Testis (tissue), 3 donors: Measurements from ENCODE around the gene DHRS2. TPM values are rescaled to one million over a fixed set of nuclear protein-coding genes. Genes with fewer than 3 reads are reported as not detected.

Experiments used
- DNase-seq: peaks from one replicate; pipeline ENCODE4 v3.0.0-alpha.2; 2019
- H3K27ac ChIP-seq, 2 donors: fragments of 200-600 bp; sonication (generic); one replicate each; pipeline ENCODE4 v1.5.1; 2019
- H3K27me3 ChIP-seq: fragments of 200-600 bp; sonication (generic); one replicate; pipeline ENCODE4 v1.5.1; 2019
- H3K36me3 ChIP-seq: fragments of 200-600 bp; sonication (generic); one replicate; pipeline ENCODE4 v1.5.1; 2017; ENCODE audit warnings: low read depth; ENCODE audit errors: missing control alignments
- H3K4me1 ChIP-seq: fragments of 200-600 bp; sonication (generic); one replicate; pipeline ENCODE4 v1.5.1; 2019
- H3K4me3 ChIP-seq, 2 donors: fragments of 200-600 bp; sonication (generic); one replicate each; pipeline ENCODE4 v1.5.1; 2017 to 2019
- H3K9me3 ChIP-seq: fragments of 200-600 bp; sonication (generic); one replicate; pipeline ENCODE4 v1.5.1; 2017
- POLR2A ChIP-seq: fragments of 450-650 bp; IDR thresholded peaks from one replicate; pipeline ENCODE4 v1.6.1; 2017; ENCODE audit warnings: antibody characterized with exemption, mild to moderate bottlenecking, moderate library complexity
- WGBS, 2 donors: methylation state at CpG; one replicate each; pipeline ENCODE4 v1.1.5; 2018; 5-methylcytosine and 5-hydroxymethylcytosine counted together
- intact Hi-C: fragments of 100-400 bp; cut with DNase I; formaldehyde crosslinking; loops from one replicate; pipeline ENCODE4 v1.15.1; 2023; ENCODE audit warnings: low total_unique reads
- polyA plus RNA-seq: library from polyadenylated mRNA; stranded (reverse); fragments of 350-450 nt; fragmentation: Illumina TruSeq; extraction: RNeasy Lipid Tissue Mini Kit (QIAGEN cat#74804); gene quantifications from one replicate; pipeline ENCODE4 v1.2.3, GENCODE V29; 2014; ENCODE audit warnings: low read depth, low replicate concordance; ENCODE audit not compliant: insufficient read depth
- total RNA-seq, 2 donors: library from RNA; depleted of rRNA; stranded (reverse); fragments of >200 nt; gene quantifications; one replicate each; pipeline ENCODE4 v1.2.3, GENCODE V29; 2016
- TF ChIP-seq, protein P1 (sequence below), 3 experiments: fragments of 450-650 bp in 2 of 3; fragments of 200-600 bp in 1 of 3; sonication (generic) in 1 of 3; IDR thresholded peaks; one replicate each; pipeline ENCODE4 v1.5.1; 2016 to 2019; ENCODE audit warnings: antibody characterized with exemption in 3 of 3, mild to moderate bottlenecking in 2 of 3, moderate library complexity in 1 of 3

Gene DHRS2
- total and polyA plus RNA-seq, 3 donors from 2014 or later = 3.3 to 6.1 (median 4.1) TPM

DNA sequence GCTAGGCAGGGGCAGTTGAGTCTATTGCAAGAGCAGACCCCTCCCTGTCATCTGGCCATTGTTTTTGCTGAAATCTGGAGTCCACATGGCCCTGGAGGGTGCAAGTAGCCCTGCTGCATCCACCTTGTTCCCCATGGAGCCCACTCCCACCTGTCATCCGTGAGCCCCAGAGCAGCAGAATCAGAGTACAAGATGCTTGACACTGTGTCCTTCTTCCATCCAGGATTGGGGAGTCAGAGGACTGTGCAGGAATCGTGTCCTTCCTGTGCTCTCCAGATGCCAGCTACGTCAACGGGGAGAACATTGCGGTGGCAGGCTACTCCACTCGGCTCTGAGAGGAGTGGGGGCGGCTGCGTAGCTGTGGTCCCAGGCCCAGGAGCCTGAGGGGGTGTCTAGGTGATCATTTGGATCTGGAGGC lies 8.8 kb downstream of the DHRS2 start:
- TF ChIP-seq, protein P1, sequence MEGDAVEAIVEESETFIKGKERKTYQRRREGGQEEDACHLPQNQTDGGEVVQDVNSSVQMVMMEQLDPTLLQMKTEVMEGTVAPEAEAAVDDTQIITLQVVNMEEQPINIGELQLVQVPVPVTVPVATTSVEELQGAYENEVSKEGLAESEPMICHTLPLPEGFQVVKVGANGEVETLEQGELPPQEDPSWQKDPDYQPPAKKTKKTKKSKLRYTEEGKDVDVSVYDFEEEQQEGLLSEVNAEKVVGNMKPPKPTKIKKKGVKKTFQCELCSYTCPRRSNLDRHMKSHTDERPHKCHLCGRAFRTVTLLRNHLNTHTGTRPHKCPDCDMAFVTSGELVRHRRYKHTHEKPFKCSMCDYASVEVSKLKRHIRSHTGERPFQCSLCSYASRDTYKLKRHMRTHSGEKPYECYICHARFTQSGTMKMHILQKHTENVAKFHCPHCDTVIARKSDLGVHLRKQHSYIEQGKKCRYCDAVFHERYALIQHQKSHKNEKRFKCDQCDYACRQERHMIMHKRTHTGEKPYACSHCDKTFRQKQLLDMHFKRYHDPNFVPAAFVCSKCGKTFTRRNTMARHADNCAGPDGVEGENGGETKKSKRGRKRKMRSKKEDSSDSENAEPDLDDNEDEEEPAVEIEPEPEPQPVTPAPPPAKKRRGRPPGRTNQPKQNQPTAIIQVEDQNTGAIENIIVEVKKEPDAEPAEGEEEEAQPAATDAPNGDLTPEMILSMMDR (IDR thresholded peaks at IDR 0.05) = no peak
- no peak for TF ChIP-seq POLR2A
- Histone ChIP-seq H3K27ac (no peak overlapping the region), H3K27me3 (no peaks in the 10 kb centered on the region), H3K9me3 (no peaks in the 10 kb centered on the region), H3K4me1 (peaks cover 5% of the 10 kb centered on the region), H3K4me3 (no peak overlapping the region), H3K36me3 (no peaks in the 10 kb centered on the region)
- 85 to 96% methylated on average over 7 to 8 of the region's 8 CpGs for WGBS, 2 donors
- intact Hi-C loops = no loop called here
- DNase-seq = no peak

GRCh38 chr14:23645504-23645811 lies 9.3 kb downstream of the DHRS2 start:
- Histone ChIP-seq H3K4me3 (no peak overlapping the region), H3K4me1 (peaks cover 5% of the 10 kb centered on the region), H3K36me3 (no peaks in the 10 kb centered on the region), H3K27me3 (no peaks in the 10 kb centered on the region), H3K9me3 (no peaks in the 10 kb centered on the region), H3K27ac (no peak overlapping the region)
- intact Hi-C loops = no loop called here
- 96% methylated on average over 4 of the region's 4 CpGs for WGBS, 2 donors
- no peak for DNase-seq
- TF ChIP-seq, protein P1 (IDR thresholded peaks at IDR 0.05) = no peak
- TF ChIP-seq POLR2A = no peak

- Histone ChIP-seq H3K36me3 (no peaks in the 10 kb centered on the region), H3K27ac (no peak overlapping the region), H3K9me3 (no peaks in the 10 kb centered on the region), H3K4me1 (peaks cover 5% of the 10 kb centered on the region), H3K4me3 (no peak overlapping the region), H3K27me3 (no peaks in the 10 kb centered on the region)
- TF ChIP-seq, protein P1 (IDR thresholded peaks at IDR 0.05) = no peak
- TF ChIP-seq POLR2A = no peak
- intact Hi-C loops = no loop called here
- DNase-seq = no peak
- 91 to 92% methylated on average over 6 to 9 of the region's 9 CpGs for WGBS, 2 donors
These were observed 9.9 kb downstream of the DHRS2 start for GRCh38 chr14:23645812-23646647.

GRCh38 chr14:23646648-23647549 lies 10.7 kb downstream of the DHRS2 start:
- Histone ChIP-seq H3K27me3 (no peaks in the 10 kb centered on the region), H3K36me3 (no peaks in the 10 kb centered on the region), H3K4me3 (no peak overlapping the region), H3K4me1 (peaks cover 2% of the 10 kb centered on the region), H3K9me3 (no peaks in the 10 kb centered on the region), H3K27ac (no peak overlapping the region)
- DNase-seq = no peak
- TF ChIP-seq, protein P1 (IDR thresholded peaks at IDR 0.05) = no peak
- no peak for TF ChIP-seq POLR2A
- intact Hi-C loops = no loop called here
- 83 to 94% methylated on average over 5 to 6 of the region's 6 CpGs for WGBS, 2 donors
